NCI-H2171 treated with DMSO at 0.1 percent for 48 hours (cell line): ENCODE results near the gene JADE1.

ENCODE experiments used
- DNase-seq: peaks from one replicate; lab custom pipeline; 2025; lab: John Stamatoyannopoulos, UW

Gene JADE1

DNA sequence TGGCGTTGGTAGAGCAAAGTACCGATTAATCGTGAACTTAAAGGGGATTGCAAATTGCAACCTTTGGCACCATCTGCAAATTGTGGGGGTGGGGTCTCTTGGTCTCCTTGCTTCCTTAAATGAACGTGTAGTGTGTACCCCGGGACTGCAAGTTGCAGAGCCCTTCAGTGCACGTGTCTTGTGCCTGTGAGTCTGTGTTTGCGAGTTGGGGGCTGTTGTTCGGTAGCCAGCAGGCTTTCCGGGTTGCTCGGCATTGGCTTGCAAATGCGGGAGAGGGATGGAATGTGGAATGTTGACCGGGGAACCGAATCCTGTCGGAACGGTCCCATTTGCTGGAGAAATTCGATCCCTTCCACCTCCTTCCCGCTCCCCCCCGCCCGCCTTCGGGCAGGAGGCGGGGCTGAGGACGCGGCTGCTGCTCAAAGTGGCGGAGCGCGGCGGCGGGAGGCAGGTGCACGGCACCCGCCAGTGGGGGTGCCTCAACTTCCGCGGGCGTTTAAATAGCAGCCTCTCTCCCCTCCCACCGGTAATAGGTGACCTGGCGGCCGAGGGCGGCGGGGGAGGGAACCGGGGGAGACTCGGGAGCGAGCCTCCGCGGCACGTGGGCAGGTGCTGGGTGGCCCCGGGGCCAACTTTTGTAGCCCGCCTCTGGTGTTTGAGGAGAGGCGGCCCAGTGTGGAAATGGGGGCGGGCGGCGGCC lies 1.5 kb downstream of the JADE1 start:
- peak; percentile 75 for DNase-seq

DNA sequence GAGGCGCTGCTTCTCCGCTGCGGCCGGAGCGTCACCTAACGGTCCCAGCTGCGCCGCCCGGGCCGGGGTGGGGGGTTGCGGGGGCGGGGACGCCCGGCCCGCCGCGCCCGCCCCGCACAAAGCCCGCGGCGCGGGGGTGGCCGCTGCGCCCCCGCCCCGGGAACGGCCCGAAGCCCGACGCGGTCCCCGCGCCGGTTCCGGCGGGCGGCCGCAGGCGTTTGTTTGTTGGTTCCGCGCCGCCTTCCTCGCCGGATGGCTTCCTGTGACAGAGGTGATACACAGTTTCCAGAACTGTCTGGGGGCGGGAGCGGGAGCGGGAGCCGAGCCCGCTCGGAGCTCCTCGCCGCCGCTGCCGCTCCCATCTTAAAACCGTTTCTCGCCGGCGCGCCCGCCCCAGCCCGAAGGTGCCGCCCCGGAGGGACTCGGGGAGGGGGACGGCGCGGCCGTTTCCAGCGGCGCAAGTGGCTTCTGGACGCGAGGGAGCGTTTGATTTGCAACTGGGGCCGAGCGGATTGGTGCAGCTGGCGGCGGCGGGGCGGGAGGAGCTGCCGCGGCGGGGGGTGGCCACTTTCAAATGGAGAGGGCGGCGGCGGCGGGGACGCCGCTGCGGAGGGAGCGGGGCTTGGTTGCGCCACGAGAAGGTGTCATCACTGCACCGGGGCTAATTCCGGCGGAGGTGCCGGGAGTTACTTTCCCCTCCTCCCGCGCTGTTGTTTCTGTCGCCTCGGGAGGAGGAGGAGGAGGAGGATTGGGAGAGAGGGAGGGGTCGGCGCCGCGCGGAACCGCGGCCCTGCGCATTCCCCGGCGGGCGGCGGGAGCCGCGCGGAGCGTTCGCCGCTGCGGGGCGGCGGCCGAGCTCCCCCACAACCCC lies 2.3 kb downstream of the JADE1 start:
- DNase-seq: peak; percentile 76

DNA sequence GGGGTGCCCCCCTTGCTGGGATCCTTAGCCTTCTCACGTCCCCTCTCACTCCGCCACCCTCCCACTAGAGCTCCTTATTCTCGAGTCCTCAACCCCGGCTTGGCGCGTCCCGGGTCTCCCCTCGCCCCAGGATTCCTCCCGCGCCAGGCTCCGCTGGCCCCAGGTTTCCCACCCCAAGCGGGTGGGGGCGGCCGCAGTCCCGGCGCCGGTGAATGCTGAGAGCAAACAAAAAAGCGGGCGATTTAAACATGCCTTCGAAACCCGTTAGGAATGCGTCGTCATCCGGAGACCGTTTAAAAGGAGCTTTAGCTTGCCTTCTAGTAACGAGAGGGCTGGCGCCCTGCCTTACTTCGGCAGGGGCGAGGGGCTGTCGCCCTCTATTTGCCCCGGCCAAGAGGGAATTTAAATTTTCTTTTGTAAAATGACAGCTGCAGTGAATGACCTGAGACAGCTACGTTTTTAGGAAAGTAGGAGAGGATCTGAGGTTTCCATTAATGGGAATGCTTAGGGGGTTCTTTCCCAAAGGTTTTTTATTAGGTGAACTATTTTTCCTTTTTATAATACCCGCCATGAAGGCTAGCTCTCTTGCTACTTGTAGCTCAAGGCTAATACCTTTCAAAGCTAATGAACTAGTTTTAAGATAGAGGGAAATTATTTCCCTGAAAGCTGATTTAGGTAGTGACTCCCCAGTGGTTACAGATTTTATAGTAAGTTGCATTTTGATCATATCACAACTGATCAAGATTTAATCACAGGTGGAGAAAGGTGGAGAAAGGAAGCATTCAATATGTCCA lies 3.1 kb downstream of the JADE1 start:
- DNase-seq: peak; percentile 59

GRCh38 chr4:128813965-128814364 lies 4.5 kb downstream of the JADE1 start:
- DNase-seq: no peak

DNA sequence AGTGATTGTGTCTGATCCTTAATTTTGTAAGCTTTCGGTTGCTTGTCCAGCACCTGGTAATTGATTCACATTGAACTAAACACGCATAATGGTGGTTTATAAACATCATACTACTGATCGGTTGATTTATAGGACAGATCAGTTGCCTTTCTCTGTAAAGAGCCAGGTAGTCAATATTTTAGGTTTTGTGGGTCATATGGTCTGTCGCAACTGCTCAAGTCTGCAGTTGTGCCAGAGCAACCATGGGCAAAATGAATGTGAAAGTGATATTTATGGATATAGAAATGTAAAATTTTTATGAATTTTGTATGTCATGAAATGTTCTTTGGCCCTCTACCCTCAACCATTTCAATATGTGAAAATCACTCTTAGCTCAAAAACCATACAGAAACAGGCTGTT lies 8.9 kb downstream of the JADE1 start:
- no peak for DNase-seq

- no peak for DNase-seq
These were observed 9.7 kb downstream of the JADE1 start for GRCh38 chr4:128819082-128819742.

GRCh38 chr4:128820671-128821070 lies 11.2 kb downstream of the JADE1 start:
- DNase-seq: no peak

DNA sequence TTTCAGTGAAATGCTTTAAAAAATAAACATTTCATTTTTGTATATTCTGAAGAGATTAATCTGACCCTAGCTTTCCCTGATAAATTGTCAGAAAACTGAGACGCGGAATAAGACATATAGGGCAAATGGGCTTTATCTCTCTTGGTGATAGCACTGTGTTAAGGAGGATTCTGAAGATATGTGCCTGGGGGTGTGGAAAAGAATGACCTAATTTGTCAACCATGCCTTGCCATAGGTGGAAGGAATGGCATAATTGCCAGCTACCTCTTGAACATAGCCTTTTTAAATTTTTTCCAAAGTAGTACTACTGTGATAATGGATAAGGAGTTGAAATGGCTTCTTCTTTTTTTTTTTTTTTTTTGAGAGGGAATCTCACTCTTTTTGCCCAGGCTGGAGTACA lies 11.7 kb downstream of the JADE1 start:
- no peak for DNase-seq

DNA sequence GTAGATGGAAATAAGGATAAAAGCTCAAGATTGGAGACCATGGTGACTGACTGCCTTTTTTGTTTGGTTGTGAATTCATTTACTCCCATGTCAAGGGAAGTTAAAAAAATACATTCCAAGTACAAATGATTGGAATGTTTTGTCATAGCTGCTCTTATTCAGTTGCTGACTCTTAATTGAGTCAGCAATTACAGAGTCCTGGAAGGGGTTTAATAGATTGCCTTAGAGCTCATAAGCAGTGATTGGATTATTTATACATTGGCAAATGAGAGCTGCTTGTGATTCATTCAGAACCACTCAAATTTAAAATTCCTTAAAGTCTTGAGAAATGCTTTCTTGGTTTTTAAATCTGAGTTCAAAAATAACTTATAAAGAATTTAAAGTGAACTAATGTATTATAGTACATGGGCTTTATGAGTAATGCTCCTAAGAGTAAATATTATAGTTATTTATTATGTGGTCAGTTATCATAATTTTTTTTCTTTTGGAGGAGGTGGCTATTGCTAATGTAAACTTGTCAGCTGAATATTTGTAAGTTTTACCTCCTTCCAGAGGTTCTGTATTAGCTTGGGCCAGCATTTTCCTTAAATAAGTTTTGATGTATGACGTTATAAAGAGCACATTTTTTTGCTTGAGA lies 13.6 kb downstream of the JADE1 start:
- DNase-seq: no peak

GRCh38 chr4:128825226-128825625 lies 15.7 kb downstream of the JADE1 start:
- DNase-seq: no peak

DNA sequence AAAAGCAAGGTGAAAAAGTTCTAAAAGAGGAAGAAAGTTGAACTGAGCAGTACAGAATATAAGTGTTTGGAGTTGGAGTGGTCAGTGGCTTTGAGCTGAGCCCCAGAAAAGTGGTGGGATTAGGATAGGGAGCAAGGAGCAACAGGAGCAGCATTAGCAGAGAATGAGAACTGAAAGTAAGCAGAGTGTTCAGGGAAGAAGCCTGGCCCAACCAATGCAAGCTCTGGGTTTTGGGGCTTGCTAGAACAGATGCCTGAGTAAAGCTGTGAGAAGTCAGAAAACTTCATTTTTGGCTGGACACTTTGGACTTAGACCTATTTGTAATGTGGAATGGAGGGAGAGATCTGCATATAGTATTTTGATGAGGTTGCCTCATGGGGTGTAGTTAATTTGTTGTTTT lies 17.8 kb downstream of the JADE1 start:
- no peak for DNase-seq

DNA sequence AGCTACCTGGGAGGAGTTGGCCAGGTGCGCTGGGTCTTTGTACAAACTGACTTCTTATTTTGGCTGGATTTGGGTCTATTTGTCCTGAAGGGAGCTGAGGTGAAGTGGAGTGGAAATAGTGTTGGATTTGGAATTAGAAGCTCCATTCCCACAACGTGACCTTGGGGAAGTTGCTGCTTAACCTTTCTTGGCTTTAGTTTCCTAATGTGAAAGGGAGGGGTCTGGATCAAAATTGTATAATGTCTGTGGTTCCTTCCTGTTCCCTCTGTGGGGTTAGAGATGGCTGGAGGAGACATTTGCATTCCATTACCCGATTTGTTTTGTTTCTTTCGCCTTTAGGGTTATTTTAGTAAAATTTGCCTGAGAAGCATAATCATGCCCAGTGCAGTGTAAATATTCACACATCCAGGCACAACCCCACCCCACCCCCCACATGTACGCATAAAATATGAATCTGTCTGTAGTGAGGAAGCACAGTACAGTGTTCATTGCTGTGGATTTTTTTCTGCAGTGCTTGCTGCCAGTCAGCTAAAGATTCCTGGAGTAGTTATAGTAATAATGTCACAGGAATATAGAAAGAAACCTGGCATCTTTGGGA lies 21.5 kb downstream of the JADE1 start:
- no peak for DNase-seq

DNA sequence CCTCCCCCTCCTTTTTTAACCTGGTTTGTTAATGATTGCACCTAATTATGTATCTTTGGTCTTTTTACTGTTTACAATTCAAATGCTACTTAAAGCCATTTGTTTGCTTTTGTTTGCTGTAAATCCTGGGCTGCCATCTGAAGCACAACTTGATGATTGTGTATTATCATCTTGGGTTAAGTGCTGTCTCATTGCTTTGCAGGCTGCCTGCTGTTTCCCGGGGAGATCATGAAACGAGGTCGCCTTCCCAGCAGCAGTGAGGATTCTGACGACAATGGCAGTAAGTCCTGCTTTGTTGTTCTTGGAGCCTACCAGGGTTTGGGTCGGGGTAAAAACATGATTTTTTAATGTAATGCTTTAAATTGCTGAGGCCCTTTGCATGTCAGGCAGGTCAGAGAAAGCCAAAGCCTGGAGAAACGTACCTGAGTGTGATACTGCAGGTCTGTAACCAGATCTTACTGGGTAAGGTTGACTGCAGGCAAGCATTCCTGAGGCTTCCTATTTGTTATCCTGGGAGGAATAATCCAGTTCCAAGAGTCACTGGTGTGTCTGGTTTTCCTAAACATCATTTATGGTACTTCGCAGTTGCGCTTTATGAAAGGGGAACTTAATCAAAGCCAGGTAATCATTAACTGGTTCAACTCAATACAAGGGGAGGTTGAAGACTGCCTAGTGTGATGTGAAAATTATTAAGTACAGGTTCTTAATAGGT lies 22.2 kb downstream of the JADE1 start:
- DNase-seq: no peak

DNA sequence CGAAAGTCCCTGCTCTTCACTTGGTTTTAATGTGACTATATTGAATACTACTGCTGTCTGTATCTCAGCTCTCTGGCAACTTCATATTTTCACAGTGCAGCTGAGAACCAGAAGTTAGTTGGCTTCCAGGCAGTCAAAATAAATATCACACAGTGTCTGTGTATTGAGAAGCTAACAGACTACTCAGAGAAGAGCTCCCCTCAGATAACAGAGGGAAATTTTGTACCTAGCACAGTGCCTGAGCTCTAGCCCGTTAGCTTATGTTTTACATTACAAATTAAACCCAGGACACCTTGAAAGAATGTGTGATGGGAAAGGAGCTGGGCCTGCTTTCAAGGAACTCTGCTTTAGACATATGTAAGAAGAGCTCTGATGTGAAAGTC lies 22.7 kb downstream of the JADE1 start:
- no peak for DNase-seq

DNA sequence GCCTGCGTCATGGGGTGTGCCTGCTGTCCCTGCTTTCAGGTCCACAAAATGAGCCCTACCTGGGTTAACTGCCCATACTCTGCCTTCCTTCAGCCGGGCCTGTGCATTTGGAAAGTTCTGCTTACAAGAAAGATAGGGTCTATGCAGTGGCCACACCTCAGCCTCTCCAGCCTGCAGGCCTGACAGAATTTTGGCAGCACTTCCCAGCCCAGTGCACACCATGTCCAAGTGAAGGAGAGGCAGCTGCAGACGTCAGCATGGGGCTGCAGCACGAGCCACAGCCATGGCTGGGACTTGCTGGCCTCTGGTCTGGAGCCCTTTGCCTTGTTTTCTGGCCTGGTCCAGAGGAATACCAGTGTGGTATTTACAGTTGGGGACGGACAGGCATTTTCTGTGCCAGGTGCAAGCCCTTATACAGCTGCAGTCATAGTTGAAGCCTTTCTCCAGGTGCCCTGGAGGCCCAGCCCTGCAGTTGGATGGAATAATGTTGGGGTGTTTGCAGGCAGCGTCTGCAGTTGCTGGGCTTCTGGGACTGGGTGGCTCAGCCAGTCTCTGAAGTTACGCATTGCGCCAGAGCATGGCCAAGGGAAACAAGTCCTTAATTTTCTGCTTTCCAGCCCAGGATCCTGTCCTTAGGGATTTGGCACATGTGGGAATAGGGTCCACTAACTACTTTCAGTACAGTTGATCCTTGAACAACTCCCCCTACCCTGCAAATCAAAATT lies 26.2 kb downstream of the JADE1 start:
- DNase-seq: no peak

- no peak for DNase-seq
These were observed 27.7 kb downstream of the JADE1 start for GRCh38 chr4:128837198-128837597.

DNA sequence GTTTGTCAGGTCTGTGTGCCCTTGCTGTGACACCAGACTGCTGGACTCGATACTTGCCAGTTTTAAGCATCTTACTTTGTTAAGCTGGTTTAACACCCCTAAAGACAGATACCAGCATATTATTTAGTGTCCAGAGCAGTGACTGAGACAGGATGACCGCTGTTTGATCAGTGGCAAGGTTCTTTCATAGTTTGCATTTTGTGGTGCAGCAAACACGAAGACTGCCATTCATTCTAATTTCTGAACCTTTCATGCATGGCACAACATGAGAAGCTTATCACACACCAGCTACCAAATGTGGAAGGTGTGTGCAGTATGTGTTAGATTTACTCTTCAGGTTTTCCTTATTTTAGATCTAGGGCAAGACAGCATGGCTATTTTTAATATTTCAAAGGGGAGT lies 28.2 kb downstream of the JADE1 start:
- DNase-seq: no peak

DNA sequence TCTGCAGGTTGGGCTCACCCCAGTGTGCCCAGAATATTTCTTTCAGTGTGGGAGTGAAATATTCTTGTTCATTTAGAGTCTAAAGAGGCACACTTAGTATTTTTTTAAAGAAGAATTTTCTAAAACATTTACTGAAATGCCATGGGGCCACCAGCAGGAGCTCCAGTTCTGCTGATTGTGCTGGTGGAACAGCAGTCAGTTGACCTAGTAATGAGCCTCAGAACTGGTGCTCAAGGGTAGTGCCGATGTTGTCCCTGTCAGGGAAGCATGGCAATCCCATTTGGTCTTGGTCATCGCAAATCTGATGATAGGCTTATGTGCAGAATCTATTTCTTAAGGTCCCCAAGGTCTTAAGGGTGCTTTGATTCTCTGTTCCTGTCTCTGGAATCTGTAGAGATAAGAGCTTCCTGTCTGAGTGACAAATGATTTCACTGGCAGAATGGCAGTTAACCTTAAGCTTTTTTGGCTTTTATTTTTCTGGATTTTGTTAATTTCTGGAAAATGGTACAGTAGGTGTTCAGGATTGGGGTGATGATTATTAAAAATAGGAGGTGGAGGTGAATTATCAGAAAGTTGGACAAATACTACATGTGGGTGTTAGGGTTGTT lies 31.3 kb downstream of the JADE1 start:
- no peak for DNase-seq

DNA sequence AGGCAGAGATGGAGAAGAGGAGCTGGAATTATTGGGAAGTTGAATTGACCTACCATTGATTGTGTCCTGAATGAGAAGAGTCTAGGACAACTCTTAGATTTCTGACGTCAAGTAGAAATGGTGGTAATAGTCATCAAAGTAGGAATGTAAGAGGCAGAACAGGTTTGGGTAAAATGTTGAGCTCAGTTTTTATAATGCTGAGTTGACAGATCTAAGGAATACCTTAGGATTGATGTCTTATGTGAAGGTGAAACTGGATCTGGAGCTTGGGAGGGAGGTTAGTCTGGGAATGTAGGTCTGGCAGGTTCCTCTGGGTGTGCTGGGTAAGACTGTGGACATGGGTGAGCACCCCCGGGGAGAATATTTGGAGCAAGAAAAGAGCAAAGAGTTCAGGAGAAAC lies 31.9 kb downstream of the JADE1 start:
- DNase-seq: no peak

DNA sequence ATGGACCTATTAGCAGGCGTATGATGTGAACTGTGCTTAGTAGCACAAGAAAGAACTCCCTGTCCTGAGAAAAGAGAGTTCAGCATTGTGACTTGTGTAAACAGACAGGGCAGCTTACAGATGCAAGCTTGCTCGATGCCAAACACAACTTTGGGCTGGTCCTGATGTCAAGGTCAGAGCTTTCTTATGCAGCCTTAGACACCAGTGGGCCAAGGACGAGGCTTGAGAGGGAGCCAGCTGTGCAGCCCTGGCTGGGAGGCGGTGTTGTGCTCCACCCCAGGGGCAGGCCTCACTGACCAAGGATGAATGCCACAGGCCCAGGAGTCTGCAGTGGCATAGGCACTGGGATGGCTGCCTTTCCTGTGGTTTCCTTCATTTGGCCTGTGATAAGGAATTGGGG lies 35.4 kb downstream of the JADE1 start:
- no peak for DNase-seq
